Fibroblast of mammary gland (primary cell): Measurements from ENCODE around the gene WNT10A.
"Not testable (repeated sequence)": the region's sequence is repeated elsewhere in the genome, so short reads cannot be mapped to it uniquely, and the experiment has no call there.

Experiments
- DNase-seq: peaks from one replicate; pipeline ENCODE4 v3.0.0-alpha.2; 2010; ENCODE audit warnings: low read depth
- H3K4me3 ChIP-seq: 2 replicates; pipeline ENCODE4 v1.5.1; 2011; ENCODE audit warnings: low read depth, mild to moderate bottlenecking, low read length, moderate library complexity; ENCODE audit not compliant: control insufficient read depth
- CTCF ChIP-seq: conservative IDR thresholded peaks from 2 replicates; pipeline ENCODE4 v1.5.1; 2011; ENCODE audit warnings: low read depth, low read length, inconsistent platforms; ENCODE audit not compliant: control insufficient read depth, insufficient read depth

WNT10A gene

DNA sequence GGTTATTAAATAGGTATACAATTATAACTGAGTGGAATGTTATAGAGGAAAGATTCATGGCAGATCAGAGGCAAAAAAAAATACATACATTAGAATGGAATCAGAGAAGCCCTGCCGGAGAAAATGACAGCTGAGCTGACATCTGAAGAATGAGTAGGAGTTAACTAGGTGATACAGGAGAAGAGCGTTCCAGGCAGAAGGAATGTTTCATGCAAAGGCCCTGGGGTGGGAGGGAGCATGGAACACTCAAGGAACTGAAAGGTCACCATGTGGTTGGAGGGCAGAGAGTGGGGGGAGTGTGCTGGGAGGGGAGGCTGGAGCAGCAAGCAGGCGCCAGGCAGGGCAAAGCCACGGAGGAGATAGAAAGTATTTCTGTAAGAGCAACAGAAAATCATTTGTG lies 47.2 kb downstream of the WNT10A start:
- no peak for TF ChIP-seq CTCF
- DNase-seq, result no peak

GRCh38 chr2:218930488-218930887 lies 49.8 kb downstream of the WNT10A start:
- H3K4me3 ChIP-seq, DNase-seq: not testable (repeated sequence)

More for the DNA sequence above, 47.2 kb downstream of the WNT10A start:
- no peak overlapping the region for H3K4me3 ChIP-seq

DNA sequence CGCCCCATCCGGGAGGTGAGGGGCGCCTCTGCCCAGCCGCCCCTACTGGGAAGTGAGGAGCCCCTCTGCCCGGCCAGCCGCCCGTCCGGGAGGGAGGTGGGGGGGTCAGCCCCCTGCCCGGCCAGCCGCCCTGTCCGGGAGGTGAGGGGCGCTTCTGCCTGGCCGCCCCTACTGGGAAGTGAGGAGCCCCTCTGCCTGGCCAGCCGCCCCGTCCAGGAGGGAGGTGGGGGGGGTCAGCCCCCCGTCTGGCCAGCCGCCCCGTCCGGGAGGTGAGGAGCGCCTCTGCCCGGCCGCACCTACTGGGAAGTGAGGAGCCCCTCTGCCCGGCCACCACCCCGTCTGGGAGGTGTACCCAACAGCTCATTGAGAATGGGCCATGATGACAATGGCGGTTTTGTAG lies 51.1 kb downstream of the WNT10A start:
- DNase-seq, H3K4me3 ChIP-seq: not testable (repeated sequence)
